ENCODE data around the gene TBX21.
"Not testable (repeated sequence)": the region's sequence is repeated elsewhere in the genome, so short reads cannot be mapped to it uniquely, and the experiment has no call there.

DNA sequence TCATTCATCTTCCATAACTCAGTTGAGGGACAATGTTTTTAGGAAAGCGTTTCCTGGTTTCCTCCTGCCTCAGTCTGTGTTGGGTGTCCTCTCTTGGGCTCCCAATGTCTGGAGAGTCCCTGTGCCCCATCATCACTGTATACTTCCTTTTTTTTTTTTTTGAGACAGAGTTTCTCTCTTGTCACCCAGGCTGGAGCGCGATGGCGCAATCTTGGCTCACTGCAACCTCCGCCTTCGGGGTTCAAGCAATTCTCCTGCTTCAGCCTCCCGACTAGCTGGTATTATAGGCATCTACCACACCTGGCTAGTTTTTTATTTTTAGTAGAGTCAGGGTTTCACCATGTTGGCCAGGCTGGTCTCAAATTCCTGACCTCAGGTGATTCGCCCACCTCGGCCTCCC lies 40.6 kb downstream of the TBX21 start:
- TF ChIP-seq, protein P1, sequence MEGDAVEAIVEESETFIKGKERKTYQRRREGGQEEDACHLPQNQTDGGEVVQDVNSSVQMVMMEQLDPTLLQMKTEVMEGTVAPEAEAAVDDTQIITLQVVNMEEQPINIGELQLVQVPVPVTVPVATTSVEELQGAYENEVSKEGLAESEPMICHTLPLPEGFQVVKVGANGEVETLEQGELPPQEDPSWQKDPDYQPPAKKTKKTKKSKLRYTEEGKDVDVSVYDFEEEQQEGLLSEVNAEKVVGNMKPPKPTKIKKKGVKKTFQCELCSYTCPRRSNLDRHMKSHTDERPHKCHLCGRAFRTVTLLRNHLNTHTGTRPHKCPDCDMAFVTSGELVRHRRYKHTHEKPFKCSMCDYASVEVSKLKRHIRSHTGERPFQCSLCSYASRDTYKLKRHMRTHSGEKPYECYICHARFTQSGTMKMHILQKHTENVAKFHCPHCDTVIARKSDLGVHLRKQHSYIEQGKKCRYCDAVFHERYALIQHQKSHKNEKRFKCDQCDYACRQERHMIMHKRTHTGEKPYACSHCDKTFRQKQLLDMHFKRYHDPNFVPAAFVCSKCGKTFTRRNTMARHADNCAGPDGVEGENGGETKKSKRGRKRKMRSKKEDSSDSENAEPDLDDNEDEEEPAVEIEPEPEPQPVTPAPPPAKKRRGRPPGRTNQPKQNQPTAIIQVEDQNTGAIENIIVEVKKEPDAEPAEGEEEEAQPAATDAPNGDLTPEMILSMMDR (IDR thresholded peaks at IDR 0.05), result not testable (repeated sequence)
- TF ChIP-seq POLR2A (IDR thresholded peaks at IDR 0.05), result not testable (repeated sequence)
